Measurements from ENCODE around the gene PROM2. TPM values are rescaled to one million over a fixed set of nuclear protein-coding genes. Genes with fewer than 3 reads are reported as not detected.

Gene PROM2
- total and polyA plus RNA-seq, 7 donors: 0.18 to 1.4 (median 0.82) TPM

DNA sequence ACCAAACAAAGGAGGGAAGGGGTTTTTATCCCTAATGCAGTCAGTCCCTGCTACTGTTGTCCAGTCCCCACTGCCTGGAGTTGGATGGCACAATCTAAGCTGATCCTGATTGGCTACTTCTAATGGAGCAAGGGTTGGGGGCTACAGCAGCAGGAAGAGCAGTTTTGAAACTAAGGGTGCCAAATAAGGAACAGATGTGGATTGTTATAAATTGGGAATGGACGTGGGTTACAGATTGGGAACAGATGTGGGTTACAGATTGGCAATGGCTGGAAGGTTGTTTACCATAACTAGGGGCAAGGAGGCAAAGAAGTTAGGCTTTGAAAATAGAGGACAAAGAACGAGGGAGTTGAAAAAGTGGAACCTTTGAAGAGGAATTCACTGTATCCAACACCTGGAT, 16.0 kb upstream of the PROM2 start:
- DNase-seq (no peak), ATAC-seq (no peak)
- intact Hi-C loops (cut with DNase I): no loop called here
- Histone ChIP-seq H3K4me3 (no peak overlapping the region), H3K27ac (no peak overlapping the region), H3K36me3 (ENCODE audit: insufficient read depth in 1 of 2, low read depth in 1 of 2) (no peaks in the 10 kb centered on the region), H3K9me3 (no peaks in the 10 kb centered on the region), H3K4me1 (no peaks in the 10 kb centered on the region), H3K27me3 (ENCODE audit: insufficient read depth in 3 of 3, low read length in 2 of 3) (no peaks in the 10 kb centered on the region)
- WGBS, 3 donors: 65 to 80% (median 66%) methylated on average over 2 of the region's 2 CpGs
- TF ChIP-seq, protein P1, sequence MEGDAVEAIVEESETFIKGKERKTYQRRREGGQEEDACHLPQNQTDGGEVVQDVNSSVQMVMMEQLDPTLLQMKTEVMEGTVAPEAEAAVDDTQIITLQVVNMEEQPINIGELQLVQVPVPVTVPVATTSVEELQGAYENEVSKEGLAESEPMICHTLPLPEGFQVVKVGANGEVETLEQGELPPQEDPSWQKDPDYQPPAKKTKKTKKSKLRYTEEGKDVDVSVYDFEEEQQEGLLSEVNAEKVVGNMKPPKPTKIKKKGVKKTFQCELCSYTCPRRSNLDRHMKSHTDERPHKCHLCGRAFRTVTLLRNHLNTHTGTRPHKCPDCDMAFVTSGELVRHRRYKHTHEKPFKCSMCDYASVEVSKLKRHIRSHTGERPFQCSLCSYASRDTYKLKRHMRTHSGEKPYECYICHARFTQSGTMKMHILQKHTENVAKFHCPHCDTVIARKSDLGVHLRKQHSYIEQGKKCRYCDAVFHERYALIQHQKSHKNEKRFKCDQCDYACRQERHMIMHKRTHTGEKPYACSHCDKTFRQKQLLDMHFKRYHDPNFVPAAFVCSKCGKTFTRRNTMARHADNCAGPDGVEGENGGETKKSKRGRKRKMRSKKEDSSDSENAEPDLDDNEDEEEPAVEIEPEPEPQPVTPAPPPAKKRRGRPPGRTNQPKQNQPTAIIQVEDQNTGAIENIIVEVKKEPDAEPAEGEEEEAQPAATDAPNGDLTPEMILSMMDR (IDR thresholded peaks at IDR 0.05): no peak

DNA sequence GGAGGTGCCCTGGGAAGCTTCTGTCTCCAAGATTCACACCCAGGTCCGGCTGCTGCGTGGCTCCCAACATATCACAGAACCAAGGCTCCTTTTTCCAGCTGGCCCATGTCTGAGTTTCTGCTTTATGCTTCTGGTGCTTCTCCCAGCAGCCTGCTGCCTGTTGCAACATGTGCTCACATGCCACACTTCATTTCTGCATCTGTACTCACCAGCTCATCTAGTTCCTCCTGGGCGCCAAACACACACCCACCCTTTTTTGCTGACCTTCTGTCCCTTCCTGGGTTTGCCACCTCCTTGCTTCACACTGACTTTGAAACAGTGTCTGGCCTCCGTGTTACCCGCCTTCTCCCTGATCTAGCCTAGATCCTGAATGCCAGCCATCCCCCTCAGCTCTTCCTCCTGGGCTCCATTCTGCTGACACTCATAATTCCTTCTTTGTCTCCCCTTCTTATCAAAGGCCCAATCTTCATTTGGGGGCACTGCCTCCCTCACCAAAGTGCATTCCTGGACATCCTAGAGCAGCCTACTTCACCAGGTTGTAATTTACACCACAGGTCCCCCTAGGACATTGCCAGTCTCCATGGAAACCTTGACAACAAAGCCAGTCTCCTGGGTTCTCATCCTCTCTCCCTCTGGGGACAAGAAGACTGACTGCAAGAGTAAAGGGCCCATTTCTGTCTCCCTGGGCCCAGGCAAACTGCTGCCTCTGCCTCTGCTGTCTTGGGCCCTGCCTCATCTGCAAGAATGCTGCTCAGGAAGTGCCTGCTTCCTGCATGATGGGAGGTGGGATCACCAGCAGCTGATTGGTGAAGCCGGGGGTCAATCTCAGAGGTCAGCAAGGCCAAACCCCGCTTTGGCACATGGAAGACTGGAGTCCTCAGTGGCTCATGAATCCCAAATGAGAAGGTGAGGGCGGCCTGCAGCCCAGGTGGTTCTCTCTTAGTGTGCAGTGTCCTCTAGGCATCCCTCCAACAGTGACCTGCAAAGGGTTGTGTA, 13.9 kb upstream of the PROM2 start:
- no peak for ATAC-seq
- 79 to 84% (median 81%) methylated on average over 8 of the region's 8 CpGs for WGBS, 3 donors
- intact Hi-C loops (cut with DNase I): no loop called here
- no peak for DNase-seq
- no peak overlapping the region for H3K4me3 ChIP-seq
- no peaks in the 10 kb centered on the region for H3K27me3 ChIP-seq (ENCODE audit: insufficient read depth in 3 of 3, low read length in 2 of 3)
- no peaks in the 10 kb centered on the region for H3K9me3 ChIP-seq
- no peaks in the 10 kb centered on the region for H3K36me3 ChIP-seq (ENCODE audit: insufficient read depth in 1 of 2, low read depth in 1 of 2)
- H3K4me1 ChIP-seq: no peaks in the 10 kb centered on the region
- TF ChIP-seq, protein P1 (IDR thresholded peaks at IDR 0.05): no peak
- H3K27ac ChIP-seq: no peak overlapping the region

DNA sequence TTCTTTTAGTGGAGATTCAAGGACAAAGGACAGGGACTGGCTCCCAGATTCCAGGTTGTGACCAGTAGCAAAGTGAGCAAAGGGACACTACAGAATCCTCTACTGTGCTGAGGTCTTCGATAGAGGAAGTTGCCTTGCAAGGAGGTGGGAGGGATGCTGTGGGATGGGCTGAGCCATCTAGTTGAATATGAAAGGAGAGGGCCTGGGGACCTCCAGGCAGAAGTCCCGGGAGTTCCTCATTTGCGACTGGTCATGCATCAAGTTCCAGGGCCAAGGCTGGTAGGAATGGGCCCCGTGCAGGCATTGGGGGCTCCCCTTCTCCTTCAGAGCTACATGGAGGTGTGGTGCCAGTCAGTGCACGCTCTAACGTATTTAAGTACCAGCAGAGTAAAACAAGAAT, 12.6 kb upstream of the PROM2 start:
- intact Hi-C loops (cut with DNase I): no loop called here
- H3K27me3 ChIP-seq (ENCODE audit: insufficient read depth in 3 of 3, low read length in 2 of 3): no peaks in the 10 kb centered on the region
- H3K4me1 ChIP-seq: no peaks in the 10 kb centered on the region
- no peak overlapping the region for H3K4me3 ChIP-seq
- TF ChIP-seq, protein P1 (IDR thresholded peaks at IDR 0.05): no peak
- 60 to 75% (median 70%) methylated on average over 6 of the region's 6 CpGs for WGBS, 3 donors
- H3K36me3 ChIP-seq (ENCODE audit: insufficient read depth in 1 of 2, low read depth in 1 of 2): no peaks in the 10 kb centered on the region
- no peak for DNase-seq
- H3K9me3 ChIP-seq: no peaks in the 10 kb centered on the region
- ATAC-seq: no peak
- no peak overlapping the region for H3K27ac ChIP-seq

DNA sequence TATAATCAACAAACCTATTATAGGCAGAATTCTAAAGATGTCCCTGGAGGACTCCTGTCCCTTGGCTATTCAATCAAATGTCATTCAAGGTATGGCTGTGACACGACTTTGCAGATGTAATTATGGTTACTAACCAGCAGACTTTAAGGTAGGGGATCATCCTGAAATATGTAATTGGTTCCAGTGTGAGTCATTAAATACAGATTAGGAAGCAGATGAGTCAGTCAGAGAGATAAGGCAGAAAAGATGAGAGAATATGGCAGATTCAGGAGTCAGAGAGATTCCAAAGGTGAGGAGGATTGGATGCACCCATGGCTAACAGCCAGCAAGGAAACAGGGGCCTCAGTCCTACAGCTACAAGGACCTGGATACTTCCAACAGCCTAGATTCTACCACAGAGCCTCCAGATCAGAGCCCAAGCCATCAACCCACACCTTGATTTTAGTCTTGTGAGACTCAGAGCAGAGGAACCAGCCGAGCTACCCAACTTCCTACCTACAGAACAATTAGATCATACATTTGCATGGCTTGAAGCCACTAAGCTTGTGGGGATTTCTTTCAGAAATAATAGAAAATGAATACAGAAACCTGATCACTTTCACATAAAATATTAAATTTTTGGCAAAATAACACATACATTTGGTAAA, 11.2 kb upstream of the PROM2 start:
- peaks cover 0 to 1% (median 0%) of the 10 kb centered on the region in 3 donors for H3K27me3 ChIP-seq (ENCODE audit: insufficient read depth in 3 of 3, low read length in 2 of 3)
- no peaks in the 10 kb centered on the region for H3K4me1 ChIP-seq
- ATAC-seq (no peak), DNase-seq (no peak)
- intact Hi-C loops (cut with DNase I): no loop called here
- H3K36me3 ChIP-seq (ENCODE audit: insufficient read depth in 1 of 2, low read depth in 1 of 2): no peaks in the 10 kb centered on the region
- no peaks in the 10 kb centered on the region for H3K9me3 ChIP-seq
- H3K4me3 ChIP-seq: no peak overlapping the region
- H3K27ac ChIP-seq: no peak overlapping the region
- TF ChIP-seq, protein P1 (IDR thresholded peaks at IDR 0.05): no peak
- WGBS, 3 donors: 63 to 73% (median 72%) methylated on average over 2 of the region's 2 CpGs

All from psoas muscle (tissue), 8 donors.